HepG2 (cell line): ENCODE measurements around the gene ABHD15. TPM values are rescaled to one million over a fixed set of nuclear protein-coding genes. Genes with fewer than 3 reads are reported as not detected.
A peak's percentile ranks its signal among the peaks of the same experiment; 100 is the strongest.

ENCODE experiments used
- AHDC1 ChIP-seq: sonication (generic); formaldehyde crosslinking; IDR thresholded peaks from 2 replicates; pipeline ENCODE4 v1.5.1; 2020; ENCODE audit warnings: mild to moderate bottlenecking, missing genetic modification reagents, borderline replicate concordance
- CBX1 ChIP-seq: IDR thresholded peaks from one replicate; pipeline ENCODE4 v1.6.1; 2016; ENCODE audit warnings: antibody characterized with exemption, low read depth
- EP300 ChIP-seq, 3 experiments: sonication (generic) in 1 of 3; formaldehyde crosslinking in 1 of 3; IDR thresholded peaks; 2 replicates each; pipeline versions ENCODE4 v1.5.1 to v1.6.1; 2011 to 2020; ENCODE audit warnings: low read depth in 2 of 3, low read length in 2 of 3, borderline replicate concordance in 1 of 3, improper control_type of control experiment in 1 of 3, mild to moderate bottlenecking in 1 of 3, missing genetic modification reagents in 1 of 3, moderate library complexity in 1 of 3
- HOMEZ ChIP-seq: IDR thresholded peaks from 2 replicates; pipeline ENCODE4 v1.6.1; 2016; ENCODE audit warnings: low read depth
- KDM5B ChIP-seq: sonication (generic); formaldehyde crosslinking; IDR thresholded peaks from 2 replicates; pipeline ENCODE4 v1.4.0; 2020; ENCODE audit warnings: missing genetic modification reagents, mild to moderate bottlenecking, borderline replicate concordance
- KLF12 ChIP-seq: sonication (generic); formaldehyde crosslinking; IDR thresholded peaks from 2 replicates; pipeline ENCODE4 v1.4.0; 2020; ENCODE audit warnings: missing genetic modification reagents, borderline replicate concordance
- MTA3 ChIP-seq: sonication (generic); formaldehyde crosslinking; IDR thresholded peaks from 2 replicates; pipeline ENCODE4 v1.4.0; 2020; ENCODE audit warnings: missing genetic modification reagents
- NCOA2 ChIP-seq: sonication (generic); formaldehyde crosslinking; IDR thresholded peaks from 2 replicates; pipeline ENCODE4 v1.8.0; 2022; ENCODE audit warnings: inconsistent platforms
- TBP ChIP-seq: sonication (generic); formaldehyde crosslinking; IDR thresholded peaks from 2 replicates; pipeline ENCODE4 v1.5.0; 2020; ENCODE audit warnings: missing genetic modification reagents
- TCF7L2 ChIP-seq: IDR thresholded peaks from 2 replicates; pipeline ENCODE4 v1.6.1; 2011; ENCODE audit warnings: mild to moderate bottlenecking, low read depth, low read length, moderate library complexity
- XRCC5 ChIP-seq: fragments of 200-400 bp; formaldehyde crosslinking; optimal IDR thresholded peaks from 2 replicates; pipeline ENCODE3; 2017; ENCODE audit warnings: mild to moderate bottlenecking, low read length
- ZKSCAN8 ChIP-seq: IDR thresholded peaks from 2 replicates; pipeline ENCODE4 v1.6.1; 2016; ENCODE audit warnings: borderline replicate concordance, missing genetic modification reagents, missing compliant biosample characterization
- ZNF225 ChIP-seq: sonication (generic); formaldehyde crosslinking; IDR thresholded peaks from 2 replicates; pipeline ENCODE4 v1.4.0; 2020; ENCODE audit warnings: mild to moderate bottlenecking, missing genetic modification reagents
- ZNF253 ChIP-seq: sonication (generic); formaldehyde crosslinking; IDR thresholded peaks from 2 replicates; pipeline ENCODE4 v1.8.0; 2022; ENCODE audit warnings: mild to moderate bottlenecking, missing genetic modification reagents, borderline replicate concordance
- ZNF674 ChIP-seq: sonication (generic); formaldehyde crosslinking; IDR thresholded peaks from 2 replicates; pipeline ENCODE4 v1.5.0; 2020; ENCODE audit warnings: low read depth, mild to moderate bottlenecking, missing genetic modification reagents
- polyA plus RNA-seq, 8 experiments: library from polyadenylated mRNA; depleted of rRNA in 3 of 8; stranded (reverse) in 7 of 8; unstranded in 1 of 8; fragments of >200 nt; fragmentation: Illumina TruSeq in 4 of 8; extraction: Trizol in 4 of 8; gene quantifications; 2 replicates each; pipeline versions ENCODE4 v1.2.1 to v1.2.3, GENCODE V29; 2011 to 2016; ENCODE audit warnings: low read depth in 4 of 8, missing spikeins in 1 of 8, mixed read lengths in 1 of 8; ENCODE audit not compliant: insufficient read depth in 1 of 8
- total RNA-seq, 5 experiments: library from RNA; depleted of rRNA; stranded (reverse); fragments of >200 nt; fragmentation: Illumina TruSeq; extraction: Trizol; gene quantifications; 2 replicates each; pipeline ENCODE4 v1.2.3, GENCODE V29; 2016; ENCODE audit warnings: low read depth in 1 of 5
- TF ChIP-seq, protein P1 (sequence below): IDR thresholded peaks from 2 replicates; pipeline ENCODE4 v1.6.1; 2016; ENCODE audit warnings: low read depth, missing genetic modification reagents, missing compliant biosample characterization

ABHD15 gene
- total and polyA plus RNA-seq, 2 of the 13 experiments (the other 11 are each of a cell fraction or from before 2014, with no cell fraction given) = 2.4 to 7.7 TPM

DNA sequence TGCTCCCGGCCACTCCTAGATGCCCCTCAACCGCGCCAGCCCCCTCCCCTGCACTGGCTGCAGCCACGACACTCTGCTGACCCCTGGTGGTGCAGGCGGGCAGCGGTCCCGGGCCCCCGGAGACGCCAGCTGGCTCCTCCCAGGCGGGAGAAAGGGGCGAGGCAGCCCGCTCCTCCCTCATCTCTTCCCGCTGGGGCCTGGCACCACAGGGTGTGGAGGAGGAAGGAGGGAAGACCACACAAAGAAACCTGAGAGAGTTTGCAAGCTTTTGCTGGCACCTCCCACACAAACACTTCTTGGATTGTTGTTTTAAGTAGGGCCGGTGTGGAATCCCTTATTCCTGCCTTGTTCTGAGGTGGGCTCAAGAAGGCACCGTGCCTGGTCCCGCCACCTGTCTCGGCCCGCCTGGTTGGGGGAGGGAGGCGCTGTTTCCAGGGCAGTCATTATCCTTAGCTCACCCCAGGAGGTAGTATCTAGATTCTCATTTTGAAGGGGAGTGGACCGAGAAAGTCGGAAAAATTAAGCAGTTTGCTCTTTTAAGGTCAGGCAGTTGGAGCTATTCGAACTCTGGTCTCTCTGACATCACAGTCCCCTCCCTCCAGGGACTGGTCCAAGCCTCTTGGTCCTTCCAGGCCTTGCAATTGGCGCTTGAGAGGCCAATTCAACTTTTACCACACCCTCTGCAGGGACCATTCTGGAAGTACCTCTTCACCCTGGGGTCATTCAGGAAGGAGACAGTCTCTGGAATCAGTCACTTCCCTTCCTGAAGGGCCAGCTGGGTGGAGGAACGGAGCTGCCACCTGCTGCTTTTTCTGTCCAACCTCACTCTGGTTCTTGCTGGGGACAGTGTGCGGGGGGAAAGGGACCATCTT lies 25.1 kb upstream of the ABHD15 start (continued):
- TF ChIP-seq, protein P1, sequence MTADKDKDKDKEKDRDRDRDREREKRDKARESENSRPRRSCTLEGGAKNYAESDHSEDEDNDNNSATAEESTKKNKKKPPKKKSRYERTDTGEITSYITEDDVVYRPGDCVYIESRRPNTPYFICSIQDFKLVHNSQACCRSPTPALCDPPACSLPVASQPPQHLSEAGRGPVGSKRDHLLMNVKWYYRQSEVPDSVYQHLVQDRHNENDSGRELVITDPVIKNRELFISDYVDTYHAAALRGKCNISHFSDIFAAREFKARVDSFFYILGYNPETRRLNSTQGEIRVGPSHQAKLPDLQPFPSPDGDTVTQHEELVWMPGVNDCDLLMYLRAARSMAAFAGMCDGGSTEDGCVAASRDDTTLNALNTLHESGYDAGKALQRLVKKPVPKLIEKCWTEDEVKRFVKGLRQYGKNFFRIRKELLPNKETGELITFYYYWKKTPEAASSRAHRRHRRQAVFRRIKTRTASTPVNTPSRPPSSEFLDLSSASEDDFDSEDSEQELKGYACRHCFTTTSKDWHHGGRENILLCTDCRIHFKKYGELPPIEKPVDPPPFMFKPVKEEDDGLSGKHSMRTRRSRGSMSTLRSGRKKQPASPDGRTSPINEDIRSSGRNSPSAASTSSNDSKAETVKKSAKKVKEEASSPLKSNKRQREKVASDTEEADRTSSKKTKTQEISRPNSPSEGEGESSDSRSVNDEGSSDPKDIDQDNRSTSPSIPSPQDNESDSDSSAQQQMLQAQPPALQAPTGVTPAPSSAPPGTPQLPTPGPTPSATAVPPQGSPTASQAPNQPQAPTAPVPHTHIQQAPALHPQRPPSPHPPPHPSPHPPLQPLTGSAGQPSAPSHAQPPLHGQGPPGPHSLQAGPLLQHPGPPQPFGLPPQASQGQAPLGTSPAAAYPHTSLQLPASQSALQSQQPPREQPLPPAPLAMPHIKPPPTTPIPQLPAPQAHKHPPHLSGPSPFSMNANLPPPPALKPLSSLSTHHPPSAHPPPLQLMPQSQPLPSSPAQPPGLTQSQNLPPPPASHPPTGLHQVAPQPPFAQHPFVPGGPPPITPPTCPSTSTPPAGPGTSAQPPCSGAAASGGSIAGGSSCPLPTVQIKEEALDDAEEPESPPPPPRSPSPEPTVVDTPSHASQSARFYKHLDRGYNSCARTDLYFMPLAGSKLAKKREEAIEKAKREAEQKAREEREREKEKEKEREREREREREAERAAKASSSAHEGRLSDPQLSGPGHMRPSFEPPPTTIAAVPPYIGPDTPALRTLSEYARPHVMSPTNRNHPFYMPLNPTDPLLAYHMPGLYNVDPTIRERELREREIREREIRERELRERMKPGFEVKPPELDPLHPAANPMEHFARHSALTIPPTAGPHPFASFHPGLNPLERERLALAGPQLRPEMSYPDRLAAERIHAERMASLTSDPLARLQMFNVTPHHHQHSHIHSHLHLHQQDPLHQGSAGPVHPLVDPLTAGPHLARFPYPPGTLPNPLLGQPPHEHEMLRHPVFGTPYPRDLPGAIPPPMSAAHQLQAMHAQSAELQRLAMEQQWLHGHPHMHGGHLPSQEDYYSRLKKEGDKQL = no peak
- no peak; the same call in 1 of the 2 replicates for TF ChIP-seq ZKSCAN8 (CRISPR knock-in tag)
- TF ChIP-seq HOMEZ (CRISPR knock-in tag) = peak; percentile 33; the same call in 1 of the 2 replicates
- TF ChIP-seq ZNF253 = no peak
- TF ChIP-seq CBX1 = no peak
- TF ChIP-seq NCOA2 (CRISPR knock-in tag) = peak; percentile 16; the same call in 1 of the 2 replicates
- no peak for TF ChIP-seq MTA3
- TF ChIP-seq EP300 (IDR thresholded peaks at IDR 0.05; ENCODE audit: low read depth in 2 of 2, low read length in 2 of 2) = no peak
- TF ChIP-seq EP300 (CRISPR knock-in tag; IDR thresholded peaks at IDR 0.05; ENCODE audit: borderline replicate concordance) = no peak
- no peak for TF ChIP-seq TBP (CRISPR knock-in tag)
- TF ChIP-seq KDM5B (CRISPR knock-in tag) = no peak; the same call in 1 of the 2 replicates
- TF ChIP-seq AHDC1 (CRISPR knock-in tag) = peak; percentile 38; the same call in 1 of the 2 replicates
- no peak for TF ChIP-seq ZNF225
- TF ChIP-seq XRCC5 = peak; percentile 93
- TF ChIP-seq ZNF674 (CRISPR knock-in tag) = no peak
- TF ChIP-seq TCF7L2 = no peak
- 0 out of 2 replicates have a peak, but pooled peaks have one; percentile 70 for TF ChIP-seq KLF12 (CRISPR knock-in tag)
